ENCODE results near the gene CCDC38.
"Not testable (repeated sequence)": the region's sequence is repeated elsewhere in the genome, so short reads cannot be mapped to it uniquely, and the experiment has no call there.

CCDC38 gene

DNA sequence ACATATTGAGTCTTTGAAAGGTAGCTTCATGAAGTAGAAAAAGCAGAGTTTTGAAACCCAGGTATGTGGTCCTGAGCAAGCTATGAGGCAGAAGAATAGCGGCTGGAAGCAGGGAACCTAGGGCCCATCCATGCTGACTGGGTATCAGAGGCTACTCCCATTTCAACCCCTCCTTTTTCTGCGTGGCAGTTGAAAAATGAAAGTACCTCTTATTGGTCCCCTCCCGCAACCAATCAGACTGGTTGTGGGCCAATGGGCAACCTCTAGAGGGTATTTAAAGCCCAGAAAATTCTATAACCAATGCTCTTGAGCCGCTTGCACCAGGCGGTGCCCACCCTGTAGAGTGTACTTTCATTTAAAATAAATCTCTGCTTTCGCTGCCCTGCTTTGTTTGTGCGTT lies 85.3 kb downstream of the CCDC38 start:
- no peak for DNase-seq
- in situ Hi-C loops (cut with HindIII; ENCODE audit: low pct_ligation_motif_present, low pct_unique_long_range_greater_than_20kb, low sequenced_read_pairs): no loop called here

DNA sequence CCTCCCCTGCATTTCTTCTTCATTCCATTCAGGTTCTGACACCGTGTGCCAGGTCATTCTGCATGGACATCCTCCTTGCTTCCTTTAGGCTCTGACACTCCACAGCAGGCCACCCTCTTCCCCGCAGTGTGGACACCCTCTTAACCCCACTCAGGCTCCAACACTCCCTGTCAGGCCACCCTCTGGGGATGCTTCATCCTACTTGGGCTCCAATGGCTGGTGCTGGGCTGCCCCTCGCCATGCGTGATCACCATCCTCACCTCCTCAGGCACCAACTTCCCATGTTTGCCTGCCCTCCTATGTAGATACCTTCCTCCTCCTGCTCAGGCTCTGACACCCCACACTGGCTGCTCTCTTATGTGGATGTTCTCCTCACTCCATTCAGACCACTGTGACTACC lies 90.3 kb downstream of the CCDC38 start:
- in situ Hi-C loops (cut with HindIII; ENCODE audit: low pct_ligation_motif_present, low pct_unique_long_range_greater_than_20kb, low sequenced_read_pairs): no loop called here
- DNase-seq: no peak

GRCh38 chr12:95851606-95852005 lies 90.8 kb downstream of the CCDC38 start:
- in situ Hi-C loops (cut with HindIII; ENCODE audit: low pct_ligation_motif_present, low pct_unique_long_range_greater_than_20kb, low sequenced_read_pairs): no loop called here
- DNase-seq: no peak

DNA sequence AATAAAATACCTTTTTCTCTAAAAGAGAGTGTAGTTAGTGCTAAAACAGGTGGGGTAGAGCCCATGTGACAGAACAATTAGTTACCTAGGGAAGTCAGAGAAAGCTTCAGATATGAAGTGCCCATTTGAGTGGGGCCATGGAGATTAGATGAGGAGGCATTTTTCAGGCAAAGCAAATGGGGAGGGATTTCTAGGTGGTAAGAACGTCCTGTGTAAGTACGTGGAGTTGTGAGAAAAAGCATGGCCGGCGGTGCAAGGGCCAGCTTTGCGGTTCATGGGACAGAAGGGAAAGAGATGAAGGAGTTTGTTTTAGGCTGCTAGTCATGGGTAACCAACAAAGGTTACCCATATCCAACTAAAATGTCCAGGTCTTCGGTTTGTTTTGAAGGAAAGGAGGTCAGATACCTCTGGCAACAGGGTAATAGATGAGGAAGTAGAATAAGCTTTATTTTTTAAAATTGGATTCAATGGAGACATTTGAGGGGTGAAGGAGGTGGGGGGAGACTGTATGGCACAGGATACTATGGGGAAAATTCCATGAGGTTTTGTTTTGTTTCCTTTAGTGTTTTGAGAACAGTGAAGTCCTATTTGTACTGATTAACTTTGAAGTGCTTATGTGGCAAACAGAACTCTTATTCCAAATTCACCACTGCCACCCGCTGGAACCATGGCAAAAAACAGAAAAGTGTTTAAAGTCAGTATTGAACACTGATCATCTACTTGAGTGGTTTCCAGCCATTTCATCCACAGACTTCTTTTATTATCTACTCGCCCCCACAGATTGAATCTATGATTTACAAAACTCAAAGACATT lies 93.6 kb downstream of the CCDC38 start:
- in situ Hi-C loops (cut with HindIII; ENCODE audit: low pct_ligation_motif_present, low pct_unique_long_range_greater_than_20kb, low sequenced_read_pairs): no loop called here
- DNase-seq: peak; percentile 87

GRCh38 chr12:95842426-95842825 lies 100.0 kb downstream of the CCDC38 start:
- DNase-seq; in situ Hi-C loops (cut with HindIII; ENCODE audit: low pct_ligation_motif_present, low pct_unique_long_range_greater_than_20kb, low sequenced_read_pairs): not testable (repeated sequence)

DNA sequence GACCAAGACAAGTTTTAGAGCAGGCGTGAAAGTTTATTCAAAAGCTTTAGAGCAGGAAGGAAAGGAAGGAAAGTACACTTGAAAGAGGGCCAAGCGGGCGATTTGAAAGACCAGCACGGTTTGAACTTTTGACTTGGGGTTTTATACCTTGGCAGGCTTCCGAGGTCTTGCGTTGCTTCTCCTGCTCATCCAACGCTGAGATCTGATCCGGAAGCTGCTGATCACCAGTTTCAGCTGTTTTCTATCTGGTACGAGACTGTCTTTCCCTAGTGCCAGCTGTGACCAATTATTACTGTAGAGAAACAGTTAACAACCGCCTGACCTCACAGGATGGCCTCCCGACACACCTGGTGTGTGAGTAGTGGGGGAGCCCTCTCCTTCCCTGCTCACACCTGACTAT lies 104.3 kb downstream of the CCDC38 start:
- in situ Hi-C loops (cut with HindIII; ENCODE audit: low pct_ligation_motif_present, low pct_unique_long_range_greater_than_20kb, low sequenced_read_pairs): no loop called here
- peak; percentile 68 for DNase-seq

- DNase-seq: no peak
- in situ Hi-C loops (cut with HindIII; ENCODE audit: low pct_ligation_motif_present, low pct_unique_long_range_greater_than_20kb, low sequenced_read_pairs): no loop called here
These were observed 105.0 kb downstream of the CCDC38 start for GRCh38 chr12:95837240-95838038.

DNA sequence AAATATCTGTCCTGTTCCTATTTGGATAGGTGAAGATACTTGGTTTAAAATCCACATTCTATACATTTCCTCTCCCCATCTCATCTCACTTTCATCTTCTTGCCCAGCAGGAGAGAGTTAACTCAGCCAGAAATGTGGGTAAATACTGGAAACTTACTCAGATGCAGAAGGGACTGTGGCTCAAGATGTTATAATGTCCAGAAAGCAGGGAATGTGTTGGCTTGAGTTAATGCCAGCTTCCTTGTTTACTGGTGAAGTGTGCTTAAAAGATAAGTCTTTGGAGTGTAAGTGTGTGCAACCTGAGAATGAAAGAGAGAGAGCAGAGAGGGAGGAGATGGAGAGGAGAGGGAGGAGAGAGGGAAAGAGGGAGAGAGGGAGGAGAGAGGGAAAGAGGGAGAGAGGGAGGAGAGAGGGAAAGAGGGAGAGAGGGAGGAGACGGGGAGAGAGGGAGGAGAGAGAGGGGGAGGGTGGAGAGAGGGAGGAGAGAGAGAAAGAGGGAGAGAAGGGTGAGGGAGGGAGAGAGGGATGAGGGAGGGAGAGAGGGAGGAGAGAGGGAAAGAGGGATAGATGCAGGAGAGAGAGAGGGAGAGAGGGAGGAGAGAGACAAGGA lies 105.7 kb downstream of the CCDC38 start:
- in situ Hi-C loops (cut with HindIII; ENCODE audit: low pct_ligation_motif_present, low pct_unique_long_range_greater_than_20kb, low sequenced_read_pairs): no loop called here
- peak; percentile 22 for DNase-seq

DNA sequence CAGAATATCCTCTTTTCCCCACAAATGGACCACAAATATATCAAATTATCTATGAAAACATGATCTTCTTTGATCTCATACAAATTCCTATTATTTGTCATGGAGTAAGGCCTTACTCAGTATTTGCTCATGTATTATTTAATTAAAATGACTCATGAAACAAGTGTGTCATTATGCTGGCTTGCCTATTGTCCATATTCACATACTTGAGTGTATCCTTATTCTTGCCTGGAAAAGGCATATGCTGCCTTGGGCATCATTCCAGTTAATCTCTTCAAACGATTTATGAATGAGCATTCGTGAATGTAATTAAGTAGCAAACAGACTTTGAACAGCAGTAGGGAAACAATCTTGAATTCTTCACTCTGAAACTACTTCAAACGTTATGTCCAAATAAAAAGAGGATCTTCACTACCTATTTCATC lies 106.2 kb downstream of the CCDC38 start:
- in situ Hi-C loops (cut with HindIII; ENCODE audit: low pct_ligation_motif_present, low pct_unique_long_range_greater_than_20kb, low sequenced_read_pairs): no loop called here
- no peak for DNase-seq

- in situ Hi-C loops (cut with HindIII; ENCODE audit: low pct_ligation_motif_present, low pct_unique_long_range_greater_than_20kb, low sequenced_read_pairs): no loop called here
- DNase-seq: no peak
These were observed 107.8 kb downstream of the CCDC38 start for GRCh38 chr12:95834572-95834971.

- in situ Hi-C loops (cut with HindIII; ENCODE audit: low pct_ligation_motif_present, low pct_unique_long_range_greater_than_20kb, low sequenced_read_pairs): no loop called here
- DNase-seq: no peak
These were observed 111.9 kb downstream of the CCDC38 start for GRCh38 chr12:95830335-95831089.

DNA sequence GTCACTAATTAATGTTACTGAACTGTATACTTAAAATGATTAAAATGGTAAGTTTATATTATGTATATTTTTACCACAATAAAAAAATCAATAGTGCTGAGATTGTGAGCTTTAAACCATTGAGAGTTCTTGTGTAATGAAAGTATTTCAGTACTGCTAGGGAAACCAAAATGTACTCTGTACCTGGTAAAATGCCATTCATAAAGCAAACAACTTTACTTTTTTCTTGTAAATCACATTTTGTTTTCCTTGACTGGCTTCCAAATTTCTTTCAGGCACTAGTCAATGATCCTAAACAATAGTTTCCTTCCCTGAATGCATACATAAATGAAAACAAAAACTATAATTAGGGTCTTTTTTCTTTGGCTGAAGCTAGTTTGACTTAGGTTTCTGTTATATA lies 113.0 kb downstream of the CCDC38 start:
- DNase-seq: no peak
- in situ Hi-C loops (cut with HindIII; ENCODE audit: low pct_ligation_motif_present, low pct_unique_long_range_greater_than_20kb, low sequenced_read_pairs): no loop called here

GRCh38 chr12:95820096-95820703 lies 122.2 kb downstream of the CCDC38 start:
- DNase-seq: peak; percentile 85
- in situ Hi-C loops (cut with HindIII; ENCODE audit: low pct_ligation_motif_present, low pct_unique_long_range_greater_than_20kb, low sequenced_read_pairs): no loop called here
